Peyer's patch (tissue), 4 donors: Measurements from ENCODE around the gene RBM20. TPM values are rescaled to one million over a fixed set of nuclear protein-coding genes. Genes with fewer than 3 reads are reported as not detected.
"Not testable (repeated sequence)": the region's sequence is repeated elsewhere in the genome, so short reads cannot be mapped to it uniquely, and the experiment has no call there.

ENCODE experiments used
- DNase-seq, 3 donors: peaks; one replicate each; pipeline ENCODE4 v3.0.0-alpha.2; 2017 to 2019
- H3K27ac ChIP-seq, 4 donors: fragments of 200-600 bp; sonication (generic); one replicate each; pipeline ENCODE4 v1.5.1; 2016 to 2019
- H3K27me3 ChIP-seq, 2 donors: fragments of 200-600 bp; sonication (generic); one replicate each; pipeline ENCODE4 v1.5.1; 2019
- H3K36me3 ChIP-seq, 3 donors: fragments of 200-600 bp; sonication (generic); one replicate each; pipeline ENCODE4 v1.5.1; 2016 to 2019
- H3K4me1 ChIP-seq, 4 donors: fragments of 200-600 bp; sonication (generic); one replicate each; pipeline ENCODE4 v1.5.1; 2016 to 2019
- H3K4me3 ChIP-seq, 4 donors: fragments of 200-600 bp; sonication (generic); 1 replicate in 3 of 4; 2 replicates in 1 of 4; pipeline ENCODE4 v1.5.1; 2016 to 2019; ENCODE audit warnings: mild to moderate bottlenecking in 1 of 4
- H3K9me3 ChIP-seq, 4 donors: fragments of 200-600 bp; sonication (generic); one replicate each; pipeline ENCODE4 v1.5.1; 2016 to 2019; ENCODE audit warnings: mild to moderate bottlenecking in 1 of 4
- POLR2A ChIP-seq, 2 donors: fragments of 450-650 bp; IDR thresholded peaks; one replicate each; pipeline ENCODE4 v1.5.1; 2017; ENCODE audit warnings: antibody characterized with exemption in 2 of 2, mild to moderate bottlenecking in 2 of 2, moderate library complexity in 2 of 2
- total RNA-seq, 4 donors: library from RNA; depleted of rRNA; stranded (reverse); fragments of >200 nt; gene quantifications; one replicate each; pipeline ENCODE4 v1.1.0, GENCODE V29; 2016
- TF ChIP-seq, protein P1 (sequence below), 6 experiments: fragments of 450-650 bp in 4 of 6; fragments of 200-600 bp in 2 of 6; sonication (generic) in 1 of 6; IDR thresholded peaks; one replicate each; pipeline ENCODE4 v1.5.1; 2017 to 2019; ENCODE audit warnings: antibody characterized with exemption in 6 of 6, mild to moderate bottlenecking in 3 of 6, moderate library complexity in 1 of 6

The RBM20 gene
- total RNA-seq, 4 donors from 2014 or later: 0.80 to 4.1 (median 1.2) TPM

DNA sequence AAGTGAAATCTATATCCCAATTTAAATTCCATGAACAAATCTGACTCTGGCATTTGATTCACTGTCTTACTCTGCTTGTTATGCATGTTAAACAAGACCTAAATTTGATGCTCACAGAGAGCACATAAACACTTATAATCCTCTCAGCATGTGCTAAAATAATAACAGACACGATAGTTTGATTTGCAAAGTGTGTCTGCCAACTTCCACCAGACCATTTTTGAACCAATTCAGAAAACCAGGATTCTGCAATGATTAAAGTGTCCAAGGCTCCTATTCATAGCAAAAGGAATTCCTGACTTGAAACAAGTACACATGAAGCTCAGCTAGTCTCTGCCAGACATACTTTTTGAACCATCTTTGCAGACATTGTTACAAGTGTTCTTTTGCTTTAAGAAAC is 11.2 kb downstream of the RBM20 start:
- H3K4me1 ChIP-seq: no peaks in the 10 kb centered on the region
- no peak for TF ChIP-seq POLR2A (IDR thresholded peaks at IDR 0.05)
- TF ChIP-seq, protein P1, sequence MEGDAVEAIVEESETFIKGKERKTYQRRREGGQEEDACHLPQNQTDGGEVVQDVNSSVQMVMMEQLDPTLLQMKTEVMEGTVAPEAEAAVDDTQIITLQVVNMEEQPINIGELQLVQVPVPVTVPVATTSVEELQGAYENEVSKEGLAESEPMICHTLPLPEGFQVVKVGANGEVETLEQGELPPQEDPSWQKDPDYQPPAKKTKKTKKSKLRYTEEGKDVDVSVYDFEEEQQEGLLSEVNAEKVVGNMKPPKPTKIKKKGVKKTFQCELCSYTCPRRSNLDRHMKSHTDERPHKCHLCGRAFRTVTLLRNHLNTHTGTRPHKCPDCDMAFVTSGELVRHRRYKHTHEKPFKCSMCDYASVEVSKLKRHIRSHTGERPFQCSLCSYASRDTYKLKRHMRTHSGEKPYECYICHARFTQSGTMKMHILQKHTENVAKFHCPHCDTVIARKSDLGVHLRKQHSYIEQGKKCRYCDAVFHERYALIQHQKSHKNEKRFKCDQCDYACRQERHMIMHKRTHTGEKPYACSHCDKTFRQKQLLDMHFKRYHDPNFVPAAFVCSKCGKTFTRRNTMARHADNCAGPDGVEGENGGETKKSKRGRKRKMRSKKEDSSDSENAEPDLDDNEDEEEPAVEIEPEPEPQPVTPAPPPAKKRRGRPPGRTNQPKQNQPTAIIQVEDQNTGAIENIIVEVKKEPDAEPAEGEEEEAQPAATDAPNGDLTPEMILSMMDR (IDR thresholded peaks at IDR 0.05): no peak
- H3K9me3 ChIP-seq: no peaks in the 10 kb centered on the region
- DNase-seq: no peak
- no peaks in the 10 kb centered on the region for H3K36me3 ChIP-seq
- no peaks in the 10 kb centered on the region for H3K27me3 ChIP-seq
- no peak overlapping the region for H3K4me3 ChIP-seq
- H3K27ac ChIP-seq: no peak overlapping the region

DNA sequence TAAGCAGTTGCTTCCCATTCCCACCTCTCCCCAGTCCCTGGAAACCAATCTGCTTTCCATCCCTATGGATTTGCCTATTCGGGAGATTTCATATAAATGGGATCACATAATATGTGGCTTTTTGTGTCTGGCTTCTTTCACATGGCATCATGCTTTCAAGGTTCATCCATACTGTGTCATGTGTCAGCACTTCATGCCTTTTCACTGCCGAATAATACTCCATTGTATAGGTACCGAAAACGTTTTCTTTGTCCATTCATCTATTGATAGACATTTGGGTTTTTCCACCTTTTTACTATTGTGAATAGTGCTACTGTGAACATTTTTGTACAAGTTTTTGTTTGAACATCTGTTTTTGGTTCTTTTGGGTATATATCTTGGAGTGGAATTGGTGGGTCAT is 12.5 kb downstream of the RBM20 start:
- no peaks in the 10 kb centered on the region for H3K4me1 ChIP-seq
- no peak for DNase-seq
- no peak overlapping the region for H3K4me3 ChIP-seq
- H3K36me3 ChIP-seq: no peaks in the 10 kb centered on the region
- no peaks in the 10 kb centered on the region for H3K27me3 ChIP-seq
- TF ChIP-seq, protein P1 (IDR thresholded peaks at IDR 0.05): no peak
- no peak for TF ChIP-seq POLR2A (IDR thresholded peaks at IDR 0.05)
- H3K27ac ChIP-seq: no peak overlapping the region
- no peaks in the 10 kb centered on the region for H3K9me3 ChIP-seq

DNA sequence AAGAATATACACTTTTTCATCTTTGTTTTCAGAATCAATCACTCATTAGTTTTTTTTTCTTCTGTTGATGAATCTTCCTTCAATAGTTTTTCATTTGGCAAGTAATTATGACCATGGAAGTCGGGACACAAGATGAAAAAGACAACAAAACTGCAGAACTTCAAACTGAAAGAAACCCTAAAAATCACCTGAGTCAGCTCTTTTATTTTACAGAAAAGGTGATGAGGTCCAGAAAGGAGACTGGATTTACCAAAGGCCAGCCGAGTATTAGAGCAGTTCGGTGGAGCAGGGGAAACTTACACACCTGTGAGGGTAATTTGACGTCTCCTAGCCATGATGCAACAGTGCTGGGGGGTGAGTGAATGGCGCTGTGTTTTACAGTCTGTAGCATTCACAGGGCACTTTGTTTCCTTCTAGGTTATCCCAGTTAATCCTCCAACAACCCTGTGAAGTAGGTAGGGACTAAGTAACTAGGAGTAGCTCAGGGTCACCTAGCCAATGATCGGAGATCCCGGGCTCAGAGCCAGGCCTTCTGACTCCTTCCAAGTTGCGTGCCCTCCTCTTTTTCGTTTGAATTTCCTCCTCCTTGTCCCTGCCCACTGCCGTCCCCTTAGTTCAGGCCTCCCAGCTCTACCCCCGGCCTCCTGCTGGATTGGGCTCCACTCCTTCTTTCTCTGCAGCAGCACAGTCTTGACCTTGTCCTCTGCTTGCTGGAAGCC is 14.0 kb downstream of the RBM20 start:
- Histone ChIP-seq H3K27ac (no peak overlapping the region), H3K4me3 (no peak overlapping the region), H3K36me3 (no peaks in the 10 kb centered on the region), H3K9me3 (no peaks in the 10 kb centered on the region), H3K27me3 (no peaks in the 10 kb centered on the region), H3K4me1 (no peaks in the 10 kb centered on the region)
- TF ChIP-seq, protein P1 (IDR thresholded peaks at IDR 0.05): no peak
- TF ChIP-seq POLR2A (IDR thresholded peaks at IDR 0.05): no peak
- DNase-seq: no peak

DNA sequence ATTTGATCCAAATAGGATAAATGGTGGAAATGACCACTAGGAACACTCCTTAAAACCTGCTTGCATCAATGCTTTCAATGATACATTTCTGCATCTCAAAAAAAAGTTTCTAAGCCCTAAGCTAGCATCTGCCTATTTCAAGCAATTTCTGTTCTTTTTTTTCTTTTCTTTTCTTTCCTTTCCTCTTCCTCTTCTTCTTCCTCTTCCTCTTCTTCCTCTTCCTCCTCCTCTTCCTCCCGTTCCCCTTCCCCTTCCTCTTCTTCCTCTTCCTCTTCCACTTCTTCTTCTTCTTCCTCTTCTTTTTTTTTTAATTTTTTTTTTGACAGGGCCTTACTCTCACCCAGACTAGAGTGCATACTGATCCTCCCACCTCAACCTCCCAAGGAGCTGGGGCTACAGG is 15.4 kb downstream of the RBM20 start:
- no peak for TF ChIP-seq POLR2A (IDR thresholded peaks at IDR 0.05)
- TF ChIP-seq, protein P1 (IDR thresholded peaks at IDR 0.05): no peak
- Histone ChIP-seq H3K9me3 (no peaks in the 10 kb centered on the region), H3K36me3 (no peaks in the 10 kb centered on the region), H3K4me3 (no peak overlapping the region), H3K27ac (no peak overlapping the region), H3K4me1 (no peaks in the 10 kb centered on the region), H3K27me3 (no peaks in the 10 kb centered on the region)
- no peak for DNase-seq

DNA sequence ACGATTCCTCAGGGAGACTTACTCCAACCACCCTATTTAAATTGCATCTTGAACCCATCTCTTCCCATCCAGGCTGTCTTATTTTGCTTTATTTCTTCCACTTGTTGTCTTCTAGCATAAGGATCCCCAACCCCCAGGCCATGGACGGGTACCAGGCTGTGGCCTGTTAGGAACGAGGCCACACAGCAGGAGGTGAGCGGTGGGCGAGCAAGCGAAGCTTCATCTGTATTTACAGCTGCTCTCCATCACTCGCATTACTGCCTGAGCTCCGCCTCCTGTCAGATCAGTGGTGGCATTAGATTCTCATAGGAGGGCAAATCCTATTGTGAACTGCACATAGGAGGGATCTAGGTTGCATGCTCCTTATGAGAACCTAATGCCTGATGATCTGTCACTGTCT is 16.2 kb downstream of the RBM20 start:
- not testable (repeated sequence) for H3K36me3 ChIP-seq, H3K9me3 ChIP-seq, H3K4me1 ChIP-seq, H3K27ac ChIP-seq, DNase-seq, H3K27me3 ChIP-seq, H3K4me3 ChIP-seq

DNA sequence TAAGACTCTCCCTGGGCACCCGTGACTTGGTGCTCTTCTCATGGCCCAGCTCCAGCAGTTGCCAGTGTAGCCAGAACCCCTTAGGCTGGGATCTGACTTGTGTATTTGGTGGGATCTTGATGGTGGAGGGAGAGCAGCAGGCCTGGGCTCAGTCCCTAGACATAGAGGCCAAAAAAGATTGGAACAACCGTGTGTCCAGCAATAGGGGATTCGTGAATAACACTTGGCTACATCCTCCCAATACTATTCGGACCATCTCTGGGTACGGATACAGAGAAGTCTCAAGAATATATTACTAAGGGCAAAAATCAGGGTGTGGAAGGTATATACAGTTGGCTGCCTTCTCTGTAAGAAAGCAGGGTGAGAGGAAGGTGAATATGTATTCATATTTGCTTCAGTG is 17.2 kb downstream of the RBM20 start:
- no peaks in the 10 kb centered on the region for H3K27me3 ChIP-seq
- H3K27ac ChIP-seq: no peak overlapping the region
- TF ChIP-seq POLR2A (IDR thresholded peaks at IDR 0.05): no peak
- TF ChIP-seq, protein P1 (IDR thresholded peaks at IDR 0.05): no peak
- no peak for DNase-seq
- no peaks in the 10 kb centered on the region for H3K36me3 ChIP-seq
- no peak overlapping the region for H3K4me3 ChIP-seq
- no peaks in the 10 kb centered on the region for H3K4me1 ChIP-seq
- H3K9me3 ChIP-seq: no peaks in the 10 kb centered on the region
